Mucosa of rectum (tissue), 2 donors: ENCODE data around the gene RPL5.

Experiments
- H3K27ac ChIP-seq, 2 donors: one replicate each; pipeline ENCODE4 v1.7.0; 2013; ENCODE audit warnings: inconsistent platforms in 2 of 2, low read depth in 2 of 2, low read length in 2 of 2
- H3K27me3 ChIP-seq, 2 donors: one replicate each; pipeline ENCODE4 v1.7.0; 2013; ENCODE audit warnings: low read length in 2 of 2; ENCODE audit not compliant: control insufficient read depth in 2 of 2, insufficient read depth in 2 of 2
- H3K36me3 ChIP-seq, 2 donors: one replicate each; pipeline ENCODE4 v1.7.0; 2013; ENCODE audit warnings: low read length in 2 of 2; ENCODE audit not compliant: control insufficient read depth in 2 of 2, insufficient read depth in 2 of 2
- H3K4me1 ChIP-seq, 2 donors: one replicate each; pipeline ENCODE4 v1.7.0; 2013; ENCODE audit warnings: low read length in 2 of 2, mild to moderate bottlenecking in 1 of 2; ENCODE audit not compliant: control insufficient read depth in 2 of 2, insufficient read depth in 2 of 2
- H3K4me3 ChIP-seq, 2 donors: one replicate each; pipeline ENCODE4 v1.7.0; 2013; ENCODE audit warnings: low read length in 2 of 2
- H3K9ac ChIP-seq, 2 donors: one replicate each; pipeline ENCODE4 v1.7.0; 2013; ENCODE audit warnings: low read length in 2 of 2, low read depth in 1 of 2, mild to moderate bottlenecking in 1 of 2
- H3K9me3 ChIP-seq, 2 donors: one replicate each; pipeline ENCODE4 v1.7.0; 2013; ENCODE audit warnings: low read length in 2 of 2; ENCODE audit not compliant: control insufficient read depth in 2 of 2
- donor health status: healthy.
- donor health status: Normal muscosa, but diverticular disease.

The RPL5 gene

DNA sequence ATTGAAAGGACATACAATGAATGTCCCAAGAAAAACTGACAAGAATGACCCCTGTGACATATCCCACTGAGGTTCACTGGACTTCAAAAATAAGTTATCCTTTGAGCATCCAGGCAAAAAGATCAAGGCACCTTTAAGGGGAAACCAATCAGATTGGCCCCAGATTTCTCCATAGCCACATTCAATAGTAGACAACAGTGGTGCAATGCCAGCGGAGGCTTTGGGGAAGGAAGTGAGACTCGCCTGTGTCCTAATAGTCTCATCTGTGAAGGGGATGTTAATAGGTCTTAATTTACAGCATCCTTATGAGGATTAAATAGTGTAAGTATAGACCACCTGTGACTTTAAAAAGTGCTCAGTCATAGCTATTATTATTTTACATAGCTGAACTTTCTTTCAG is 21.5 kb downstream of the RPL5 start:
- Histone ChIP-seq H3K36me3 (peaks cover 0 to 3% of the 10 kb centered on the region in 2 donors), H3K9me3 (no peaks in the 10 kb centered on the region), H3K4me3 (no peak overlapping the region), H3K4me1 (peaks cover 2 to 4% of the 10 kb centered on the region in 2 donors), H3K9ac (no peak overlapping the region), H3K27ac (no peak overlapping the region), H3K27me3 (no peaks in the 10 kb centered on the region)

DNA sequence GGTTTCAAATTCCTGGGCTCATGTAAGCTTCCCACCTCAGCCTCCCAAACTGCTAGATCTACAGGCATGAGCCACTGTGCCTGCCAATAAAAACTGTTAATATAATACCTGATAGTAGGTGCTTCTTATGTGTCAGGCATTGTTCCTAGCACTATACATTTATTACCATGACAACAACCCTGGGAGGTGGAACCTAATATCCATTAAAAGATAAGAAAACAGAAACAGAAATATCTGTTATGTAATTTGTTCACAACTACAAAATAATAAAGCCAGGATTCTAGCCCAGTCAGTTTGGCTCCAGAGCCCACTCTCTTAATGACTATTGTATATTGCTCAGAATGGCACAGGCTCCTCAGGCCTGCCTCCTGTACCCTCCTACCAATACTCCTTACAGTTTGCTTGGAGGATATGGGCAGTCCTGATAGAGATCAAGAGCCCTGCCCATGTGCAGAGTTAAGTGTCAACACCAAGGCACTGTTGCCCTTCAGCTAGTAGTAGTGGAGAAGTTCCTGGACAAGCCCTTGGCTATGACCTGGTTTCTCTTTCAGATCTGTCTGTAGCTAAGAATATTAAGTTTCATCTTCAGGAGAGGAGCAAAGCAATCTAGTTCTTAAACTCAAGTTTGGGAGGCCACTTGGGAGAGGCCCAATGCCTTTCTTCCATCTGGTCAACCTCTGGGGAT is 22.4 kb downstream of the RPL5 start:
- peak overlapping the region in 1 of 2 donors; percentile 53 for H3K27ac ChIP-seq
- no peaks in the 10 kb centered on the region for H3K9me3 ChIP-seq
- no peaks in the 10 kb centered on the region for H3K27me3 ChIP-seq
- H3K4me1 ChIP-seq, result peaks cover 2 to 12% of the 10 kb centered on the region in 2 donors
- no peak overlapping the region for H3K4me3 ChIP-seq
- peaks cover 0 to 3% of the 10 kb centered on the region in 2 donors for H3K36me3 ChIP-seq
- H3K9ac ChIP-seq, result no peak overlapping the region

DNA sequence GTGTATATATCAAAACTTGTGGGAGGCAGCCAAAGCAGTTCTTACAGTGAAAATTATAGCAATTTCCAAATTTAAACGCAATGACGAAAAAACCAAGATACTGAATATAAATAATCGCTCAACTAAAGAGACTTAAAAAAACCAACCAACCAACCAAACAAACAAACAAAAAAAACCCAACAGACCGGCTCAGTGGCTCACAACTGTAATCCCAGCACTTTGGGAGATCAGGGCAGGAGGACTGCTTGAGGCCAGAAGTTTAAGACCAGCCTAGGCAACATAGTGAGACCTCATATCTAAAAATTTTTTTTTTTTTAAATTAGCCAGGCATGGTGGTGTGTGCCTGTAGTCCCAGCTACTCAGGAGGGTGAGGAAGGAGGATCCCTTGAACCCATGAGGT is 23.4 kb downstream of the RPL5 start:
- Histone ChIP-seq H3K9ac (no peak overlapping the region), H3K4me3 (no peak overlapping the region), H3K36me3 (peaks cover 0 to 2% of the 10 kb centered on the region in 2 donors), H3K27me3 (no peaks in the 10 kb centered on the region), H3K9me3 (no peaks in the 10 kb centered on the region), H3K4me1 (peaks cover 2 to 13% of the 10 kb centered on the region in 2 donors), H3K27ac (no peak overlapping the region)

DNA sequence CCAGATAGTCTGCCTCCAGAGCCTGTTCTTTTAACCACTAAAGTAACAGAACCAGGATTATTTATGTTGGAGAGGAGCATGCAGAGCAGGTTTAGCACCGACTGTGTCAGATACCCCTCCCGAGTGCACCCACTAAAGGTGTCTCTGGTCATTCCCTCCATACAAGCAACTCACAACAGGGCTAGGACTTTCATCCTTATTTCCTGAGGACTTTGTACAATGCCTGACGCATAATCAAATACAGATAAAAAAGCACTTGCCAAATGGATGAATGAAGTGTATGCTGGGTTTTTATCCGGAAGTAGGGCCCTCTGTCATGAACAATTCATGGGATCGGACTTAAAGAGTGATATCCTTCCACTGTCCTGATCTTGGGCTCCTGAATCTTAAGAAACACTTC is 26.0 kb downstream of the RPL5 start:
- H3K36me3 ChIP-seq, result no peaks in the 10 kb centered on the region
- peaks cover 2 to 13% of the 10 kb centered on the region in 2 donors for H3K4me1 ChIP-seq
- no peaks in the 10 kb centered on the region for H3K9me3 ChIP-seq
- no peak overlapping the region for H3K4me3 ChIP-seq
- peak overlapping the region; percentile 27 to 53 for H3K27ac ChIP-seq
- no peaks in the 10 kb centered on the region for H3K27me3 ChIP-seq
- H3K9ac ChIP-seq, result peak overlapping the region in 1 of 2 donors; percentile 16

DNA sequence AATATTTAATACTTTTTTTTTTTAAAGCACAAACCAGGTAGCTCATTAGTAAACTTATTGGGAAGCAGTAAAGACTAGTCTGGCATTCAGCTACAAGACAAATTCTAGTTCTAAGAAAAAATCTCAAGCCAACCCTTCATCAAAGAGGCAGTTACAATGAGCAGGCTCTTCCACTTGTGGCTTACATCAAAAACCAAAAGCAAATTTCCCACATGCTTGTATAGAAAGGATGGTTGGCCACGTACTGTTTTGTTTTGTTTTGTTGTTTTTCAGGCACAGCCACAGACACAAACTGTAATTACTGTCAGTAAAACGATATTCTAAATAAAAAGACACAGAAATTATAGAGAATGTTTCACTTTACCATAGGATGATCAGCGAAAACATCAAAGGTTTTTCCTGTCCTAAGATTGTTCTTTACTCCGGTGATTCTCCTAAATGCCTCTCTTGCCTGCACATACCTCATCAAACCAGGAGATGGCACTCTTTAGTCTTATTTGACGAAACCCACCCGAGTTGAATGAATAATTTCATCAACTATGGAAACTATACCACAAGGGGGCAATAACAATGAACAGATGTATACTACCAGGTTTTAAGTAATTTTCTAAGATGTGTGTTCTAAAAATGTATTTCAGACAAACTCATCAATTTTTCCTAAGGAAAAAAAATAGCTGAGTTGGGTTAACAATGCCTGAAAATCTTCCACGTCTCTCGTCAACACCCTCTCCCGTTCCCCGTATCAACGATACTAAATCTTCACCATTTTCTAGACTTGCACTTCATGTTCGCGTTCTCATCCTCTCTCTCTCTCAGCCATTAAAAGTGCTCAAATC is 26.9 kb downstream of the RPL5 start:
- no peaks in the 10 kb centered on the region for H3K9me3 ChIP-seq
- peak overlapping the region; percentile 52 to 59 for H3K4me3 ChIP-seq
- H3K9ac ChIP-seq, result peak overlapping the region in 1 of 2 donors; percentile 9
- H3K4me1 ChIP-seq, result peaks cover 2 to 13% of the 10 kb centered on the region in 2 donors
- peak overlapping the region in 1 of 2 donors; percentile 6 for H3K27ac ChIP-seq
- no peaks in the 10 kb centered on the region for H3K27me3 ChIP-seq
- H3K36me3 ChIP-seq, result no peaks in the 10 kb centered on the region

DNA sequence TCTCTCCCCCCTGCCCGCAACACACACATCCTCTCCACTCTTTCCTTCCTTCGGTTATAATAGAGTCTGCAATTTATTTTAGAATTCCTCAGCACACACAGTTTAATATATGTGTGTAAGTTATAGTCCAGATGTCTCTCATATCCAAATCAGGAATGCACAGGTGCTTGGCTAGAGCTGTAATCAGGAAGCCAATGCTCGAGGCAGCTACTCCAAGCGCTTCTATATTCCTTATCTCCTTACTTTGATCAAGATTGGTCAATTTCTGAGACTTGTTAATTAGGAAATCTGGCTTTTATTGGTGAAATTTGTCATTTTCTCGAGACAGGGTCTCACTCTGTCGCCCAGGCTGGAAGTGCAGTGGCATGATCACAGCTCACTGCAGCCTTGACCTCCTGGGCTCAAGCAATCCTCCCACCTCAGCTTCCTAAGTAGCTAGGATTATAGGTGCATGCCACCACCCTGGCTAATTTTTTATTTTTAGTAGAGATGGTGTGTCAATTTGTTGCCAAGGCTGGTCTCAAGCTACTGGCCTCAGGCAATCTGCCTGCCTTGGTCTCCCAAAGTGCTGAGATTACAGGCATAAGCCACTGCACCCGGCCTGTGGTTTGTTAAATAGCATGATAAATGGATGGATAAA is 27.7 kb downstream of the RPL5 start:
- Histone ChIP-seq H3K4me3 (peak overlapping the region; percentile 52 to 59), H3K27ac (peak overlapping the region in 1 of 2 donors; percentile 6)

DNA sequence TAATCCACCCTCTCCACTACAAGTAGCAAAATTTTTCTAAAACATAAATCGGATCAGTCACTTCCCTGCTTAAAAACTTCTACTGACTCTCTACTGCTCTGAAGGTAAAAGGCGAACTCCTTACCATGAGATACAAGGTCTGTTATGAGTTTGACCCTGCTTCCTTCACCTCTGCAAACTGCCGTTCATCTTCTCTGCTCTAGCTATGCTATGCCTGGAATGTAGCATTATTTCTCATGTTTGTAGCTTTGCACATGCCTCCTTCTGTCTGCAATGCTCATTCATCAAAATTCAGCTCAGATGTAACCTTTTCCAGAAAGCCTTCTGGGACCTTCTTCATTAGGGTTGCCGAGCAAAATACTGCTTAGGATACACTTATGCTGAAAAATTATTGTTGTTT is 30.8 kb downstream of the RPL5 start:
- H3K27ac ChIP-seq, result no peak overlapping the region
- H3K9me3 ChIP-seq, result no peaks in the 10 kb centered on the region
- H3K27me3 ChIP-seq, result no peaks in the 10 kb centered on the region
- no peaks in the 10 kb centered on the region for H3K36me3 ChIP-seq
- no peak overlapping the region for H3K9ac ChIP-seq
- no peak overlapping the region for H3K4me3 ChIP-seq
- peaks cover 1 to 13% of the 10 kb centered on the region in 2 donors for H3K4me1 ChIP-seq

More for the DNA sequence above, 27.7 kb downstream of the RPL5 start:
- no peaks in the 10 kb centered on the region for H3K9me3 ChIP-seq
- H3K9ac ChIP-seq, result peak overlapping the region in 1 of 2 donors; percentile 9
- peaks cover 2 to 13% of the 10 kb centered on the region in 2 donors for H3K4me1 ChIP-seq
- H3K27me3 ChIP-seq, result no peaks in the 10 kb centered on the region
- H3K36me3 ChIP-seq, result no peaks in the 10 kb centered on the region

DNA sequence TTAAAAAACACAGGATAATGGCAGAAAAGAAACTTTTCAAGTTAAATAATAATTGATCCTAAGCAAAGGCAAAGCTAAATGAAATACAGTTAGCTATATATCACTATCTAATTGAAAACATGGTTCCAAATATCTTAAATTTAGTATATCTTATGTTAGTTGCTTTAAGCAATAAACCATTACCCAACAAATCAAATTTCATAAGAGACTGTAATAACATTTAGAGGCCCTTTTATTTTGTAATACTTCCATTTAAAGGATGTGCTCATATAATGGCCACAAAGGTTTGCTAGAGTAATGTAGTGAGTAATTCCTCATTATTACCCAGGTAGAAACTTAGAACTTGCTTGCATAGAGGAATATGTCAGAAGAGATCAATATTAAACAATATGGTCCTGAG is 32.3 kb downstream of the RPL5 start:
- Histone ChIP-seq H3K36me3 (no peaks in the 10 kb centered on the region), H3K4me1 (peaks cover 0 to 2% of the 10 kb centered on the region in 2 donors), H3K4me3 (no peak overlapping the region), H3K9ac (no peak overlapping the region), H3K27ac (no peak overlapping the region), H3K27me3 (no peaks in the 10 kb centered on the region), H3K9me3 (no peaks in the 10 kb centered on the region)

DNA sequence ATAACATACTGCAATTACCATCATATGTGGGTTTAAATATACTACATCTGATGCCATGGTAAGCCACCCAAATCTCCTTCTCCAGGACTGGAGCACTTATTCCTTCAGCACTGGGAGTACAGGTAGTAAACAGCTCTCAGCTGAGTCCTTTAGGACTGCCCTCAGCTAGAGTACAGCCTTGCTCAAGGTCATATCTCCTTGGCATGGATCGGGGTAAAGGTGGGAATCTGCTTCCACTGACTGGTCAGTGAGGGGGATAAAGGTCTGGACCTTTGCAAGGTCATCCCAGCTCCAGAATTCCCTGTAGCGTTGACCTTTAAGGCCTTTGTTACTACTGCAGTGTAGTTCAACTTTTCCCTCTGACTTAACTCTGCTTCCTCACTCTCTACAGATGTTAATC is 38.8 kb downstream of the RPL5 start:
- H3K9ac ChIP-seq, result no peak overlapping the region
- no peaks in the 10 kb centered on the region for H3K9me3 ChIP-seq
- H3K27me3 ChIP-seq, result no peaks in the 10 kb centered on the region
- peaks cover 0 to 9% of the 10 kb centered on the region in 2 donors for H3K36me3 ChIP-seq
- no peak overlapping the region for H3K4me3 ChIP-seq
- peaks cover 0 to 2% of the 10 kb centered on the region in 2 donors for H3K4me1 ChIP-seq
- H3K27ac ChIP-seq, result no peak overlapping the region

DNA sequence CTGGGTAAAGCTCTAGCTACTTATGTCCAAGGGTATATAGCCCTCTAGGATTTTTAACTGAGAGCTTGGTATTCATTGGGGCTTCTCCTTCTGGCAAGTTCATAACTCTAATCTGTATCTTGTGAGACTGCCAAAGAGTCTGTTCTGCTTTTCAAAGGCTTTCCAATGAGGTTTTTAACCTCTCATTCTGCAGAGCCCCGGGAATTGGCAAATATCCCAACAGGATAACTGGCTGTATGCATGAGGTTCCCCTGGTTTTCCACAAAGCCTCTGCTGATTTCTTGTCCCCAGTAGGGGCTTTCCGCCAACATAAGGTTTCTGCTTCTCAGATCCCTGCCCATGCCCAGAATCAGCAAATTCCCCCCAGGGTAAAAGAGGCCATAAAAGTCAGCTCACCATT is 40.9 kb downstream of the RPL5 start:
- no peak overlapping the region for H3K27ac ChIP-seq
- no peaks in the 10 kb centered on the region for H3K27me3 ChIP-seq
- H3K9ac ChIP-seq, result no peak overlapping the region
- H3K4me1 ChIP-seq, result peaks cover 6 to 16% of the 10 kb centered on the region in 2 donors
- peaks cover 0 to 9% of the 10 kb centered on the region in 2 donors for H3K36me3 ChIP-seq
- H3K9me3 ChIP-seq, result no peaks in the 10 kb centered on the region
- no peak overlapping the region for H3K4me3 ChIP-seq
